ENCODE results near the gene ARMC10. TPM values are rescaled to one million over a fixed set of nuclear protein-coding genes. Genes with fewer than 3 reads are reported as not detected.
"Not testable (repeated sequence)": the region's sequence is repeated elsewhere in the genome, so short reads cannot be mapped to it uniquely, and the experiment has no call there.

Gene ARMC10
- total RNA-seq, 2 donors from 2014 or later, result 31.7 to 33.9 TPM

- H3K4me1 Mint-ChIP-seq (ENCODE audit: low read depth), result no peaks in the 10 kb centered on the region
- H3K27me3 Mint-ChIP-seq (ENCODE audit: low read depth), result no peaks in the 10 kb centered on the region
- DNase-seq, result no peak
- H3K36me3 Mint-ChIP-seq (ENCODE audit: insufficient read depth in 2 of 2), result peaks cover 0 to 1% of the 10 kb centered on the region in 2 donors
- H3K9me3 Mint-ChIP-seq, result no peaks in the 10 kb centered on the region
- ATAC-seq (replicated peaks in 1 of 2), result no peak
- no peak overlapping the region for H3K4me3 Mint-ChIP-seq
- H3K27ac Mint-ChIP-seq, result no peak overlapping the region
Observed at GRCh38 chr7:103063895-103064294, 11.0 kb upstream of the ARMC10 start.

GRCh38 chr7:103065667-103066066 is 9.3 kb upstream of the ARMC10 start:
- Mint-ChIP-seq H3K4me3 (no peak overlapping the region), H3K27me3 (ENCODE audit: low read depth) (no peaks in the 10 kb centered on the region), H3K9me3 (no peaks in the 10 kb centered on the region), H3K4me1 (ENCODE audit: low read depth) (no peaks in the 10 kb centered on the region), H3K27ac (no peak overlapping the region), H3K36me3 (ENCODE audit: insufficient read depth in 2 of 2) (peaks cover 0 to 1% of the 10 kb centered on the region in 2 donors)
- DNase-seq (peak; percentile 65 to 67), ATAC-seq (replicated peaks in 1 of 2) (peak; percentile 73 to 74)

- ATAC-seq (replicated peaks in 1 of 2), result no peak
Observed at GRCh38 chr7:103068414-103069403, 6.2 kb upstream of the ARMC10 start.

GRCh38 chr7:103071000-103071399 is 3.9 kb upstream of the ARMC10 start:
- no peaks in the 10 kb centered on the region for H3K27me3 Mint-ChIP-seq (ENCODE audit: low read depth)
- peaks cover 0 to 1% of the 10 kb centered on the region in 2 donors for H3K36me3 Mint-ChIP-seq (ENCODE audit: insufficient read depth in 2 of 2)
- ATAC-seq (replicated peaks in 1 of 2) (no peak), DNase-seq (no peak)
- no peak overlapping the region for H3K27ac Mint-ChIP-seq
- no peaks in the 10 kb centered on the region for H3K9me3 Mint-ChIP-seq
- peaks cover 15% of the 10 kb centered on the region for H3K4me1 Mint-ChIP-seq (ENCODE audit: low read depth)
- H3K4me3 Mint-ChIP-seq, result no peak overlapping the region

More at GRCh38 chr7:103068414-103069403, 6.2 kb upstream of the ARMC10 start:
- H3K27me3 Mint-ChIP-seq (ENCODE audit: low read depth), result no peaks in the 10 kb centered on the region
- H3K36me3 Mint-ChIP-seq (ENCODE audit: insufficient read depth in 2 of 2), result peaks cover 0 to 1% of the 10 kb centered on the region in 2 donors
- no peak for DNase-seq
- no peak overlapping the region for H3K4me3 Mint-ChIP-seq
- no peak overlapping the region for H3K27ac Mint-ChIP-seq
- H3K4me1 Mint-ChIP-seq (ENCODE audit: low read depth), result no peaks in the 10 kb centered on the region
- H3K9me3 Mint-ChIP-seq, result no peaks in the 10 kb centered on the region

GRCh38 chr7:103073989-103074518 is 886 bp upstream of the ARMC10 start:
- H3K9me3 Mint-ChIP-seq, result no peaks in the 10 kb centered on the region
- no peaks in the 10 kb centered on the region for H3K27me3 Mint-ChIP-seq (ENCODE audit: low read depth)
- H3K36me3 Mint-ChIP-seq (ENCODE audit: insufficient read depth in 2 of 2), result peaks cover 0 to 5% of the 10 kb centered on the region in 2 donors
- H3K4me1 Mint-ChIP-seq (ENCODE audit: low read depth), result peaks cover 40% of the 10 kb centered on the region
- peak overlapping the region; percentile 5 for H3K27ac Mint-ChIP-seq
- H3K4me3 Mint-ChIP-seq, result peak overlapping the region; percentile 85 to 90
- ATAC-seq (replicated peaks in 1 of 2) (no peak), DNase-seq (no peak)

- peak overlapping the region; percentile 95 for H3K27ac Mint-ChIP-seq
- ATAC-seq (replicated peaks in 1 of 2) (peak; percentile 78 to 79), DNase-seq (peak; percentile 83 to 84)
- H3K27me3 Mint-ChIP-seq (ENCODE audit: low read depth), result no peaks in the 10 kb centered on the region
- H3K9me3 Mint-ChIP-seq, result no peaks in the 10 kb centered on the region
- H3K4me1 Mint-ChIP-seq (ENCODE audit: low read depth), result peaks cover 45% of the 10 kb centered on the region
- H3K4me3 Mint-ChIP-seq, result peak overlapping the region; percentile 94 to 98
- H3K36me3 Mint-ChIP-seq (ENCODE audit: insufficient read depth in 2 of 2), result peaks cover 0 to 5% of the 10 kb centered on the region in 2 donors
Observed at GRCh38 chr7:103075337-103075918, 488 bp downstream of the ARMC10 start.

- Mint-ChIP-seq H3K36me3 (ENCODE audit: insufficient read depth in 2 of 2) (peaks cover 0 to 5% of the 10 kb centered on the region in 2 donors), H3K27me3 (ENCODE audit: low read depth) (no peaks in the 10 kb centered on the region), H3K9me3 (no peaks in the 10 kb centered on the region), H3K4me1 (ENCODE audit: low read depth) (peaks cover 45% of the 10 kb centered on the region), H3K27ac (no peak overlapping the region), H3K4me3 (peak overlapping the region in 1 of 2 donors; percentile 94)
- no peak for ATAC-seq (replicated peaks in 1 of 2)
- DNase-seq, result no peak
Observed at GRCh38 chr7:103076764-103077163, 1.8 kb downstream of the ARMC10 start.

- ATAC-seq (replicated peaks in 1 of 2) (no peak), DNase-seq (no peak)
- no peaks in the 10 kb centered on the region for H3K9me3 Mint-ChIP-seq
- peaks cover 45% of the 10 kb centered on the region for H3K4me1 Mint-ChIP-seq (ENCODE audit: low read depth)
- H3K36me3 Mint-ChIP-seq (ENCODE audit: insufficient read depth in 2 of 2), result peaks cover 0 to 5% of the 10 kb centered on the region in 2 donors
- H3K27ac Mint-ChIP-seq, result peak overlapping the region; percentile 35
- H3K27me3 Mint-ChIP-seq (ENCODE audit: low read depth), result no peaks in the 10 kb centered on the region
- no peak overlapping the region for H3K4me3 Mint-ChIP-seq
Observed at GRCh38 chr7:103077318-103077717, 2.4 kb downstream of the ARMC10 start.

- not testable (repeated sequence) for DNase-seq; H3K27me3 Mint-ChIP-seq (ENCODE audit: low read depth); ATAC-seq (replicated peaks in 1 of 2); H3K9me3 Mint-ChIP-seq; H3K36me3 Mint-ChIP-seq (ENCODE audit: insufficient read depth in 2 of 2); H3K4me3 Mint-ChIP-seq
- Mint-ChIP-seq H3K27ac (peak overlapping the region; percentile 66), H3K4me1 (ENCODE audit: low read depth) (peaks cover 45% of the 10 kb centered on the region)
Observed at GRCh38 chr7:103078226-103078625, 3.3 kb downstream of the ARMC10 start.

GRCh38 chr7:103079836-103080235 is 4.9 kb downstream of the ARMC10 start:
- DNase-seq, result no peak
- no peaks in the 10 kb centered on the region for H3K27me3 Mint-ChIP-seq (ENCODE audit: low read depth)
- no peak for ATAC-seq (replicated peaks in 1 of 2)
- H3K9me3 Mint-ChIP-seq, result no peaks in the 10 kb centered on the region
- no peak overlapping the region for H3K4me3 Mint-ChIP-seq
- peaks cover 36% of the 10 kb centered on the region for H3K4me1 Mint-ChIP-seq (ENCODE audit: low read depth)
- peaks cover 0 to 8% of the 10 kb centered on the region in 2 donors for H3K36me3 Mint-ChIP-seq (ENCODE audit: insufficient read depth in 2 of 2)
- H3K27ac Mint-ChIP-seq, result no peak overlapping the region

GRCh38 chr7:103080923-103081322 is 6.0 kb downstream of the ARMC10 start:
- ATAC-seq (replicated peaks in 1 of 2) (no peak), DNase-seq (no peak)
- Mint-ChIP-seq H3K4me3 (no peak overlapping the region), H3K9me3 (no peaks in the 10 kb centered on the region), H3K27me3 (ENCODE audit: low read depth) (no peaks in the 10 kb centered on the region), H3K4me1 (ENCODE audit: low read depth) (peaks cover 31% of the 10 kb centered on the region), H3K36me3 (ENCODE audit: insufficient read depth in 2 of 2) (peaks cover 0 to 10% of the 10 kb centered on the region in 2 donors), H3K27ac (no peak overlapping the region)

- H3K4me1 Mint-ChIP-seq (ENCODE audit: low read depth), result peaks cover 17% of the 10 kb centered on the region
- H3K36me3 Mint-ChIP-seq (ENCODE audit: insufficient read depth in 2 of 2), result peaks cover 0 to 10% of the 10 kb centered on the region in 2 donors
- H3K9me3 Mint-ChIP-seq, result no peaks in the 10 kb centered on the region
- DNase-seq (no peak), ATAC-seq (replicated peaks in 1 of 2) (no peak)
- H3K27me3 Mint-ChIP-seq (ENCODE audit: low read depth), result no peaks in the 10 kb centered on the region
- no peak overlapping the region for H3K27ac Mint-ChIP-seq
- H3K4me3 Mint-ChIP-seq, result no peak overlapping the region
Observed at GRCh38 chr7:103082497-103082896, 7.6 kb downstream of the ARMC10 start.

- Mint-ChIP-seq H3K9me3 (no peaks in the 10 kb centered on the region), H3K27ac (no peak overlapping the region), H3K27me3 (ENCODE audit: low read depth) (no peaks in the 10 kb centered on the region), H3K36me3 (ENCODE audit: insufficient read depth in 2 of 2) (peaks cover 0 to 9% of the 10 kb centered on the region in 2 donors), H3K4me3 (no peak overlapping the region), H3K4me1 (ENCODE audit: low read depth) (peaks cover 10% of the 10 kb centered on the region)
- ATAC-seq (replicated peaks in 1 of 2) (no peak), DNase-seq (no peak)
Observed at GRCh38 chr7:103083210-103083609, 8.3 kb downstream of the ARMC10 start.

Measured in activated T-cell treated with anti-CD3 and anti-CD28 coated beads, Interleukin-2, amount 50 U/mL, for 72 hours (primary cell).